Measurements from ENCODE around the gene GIN1.

The GIN1 gene

GRCh38 chr5:103109277-103109676 lies 10.7 kb downstream of the GIN1 start:
- H3K27ac ChIP-seq = no peak overlapping the region
- TF ChIP-seq CTCF (IDR thresholded peaks at IDR 0.05) = no peak
- TF ChIP-seq ZFX (IDR thresholded peaks at IDR 0.05; ENCODE audit: borderline replicate concordance) = no peak

- no peak for TF ChIP-seq CTCF (IDR thresholded peaks at IDR 0.05)
- TF ChIP-seq ZFX (IDR thresholded peaks at IDR 0.05; ENCODE audit: borderline replicate concordance) = no peak
- H3K27ac ChIP-seq = no peak overlapping the region
These were observed 11.9 kb downstream of the GIN1 start for GRCh38 chr5:103108086-103108485.

- no peak overlapping the region for H3K27ac ChIP-seq
- TF ChIP-seq ZFX (IDR thresholded peaks at IDR 0.05; ENCODE audit: borderline replicate concordance) (no peak), CTCF (IDR thresholded peaks at IDR 0.05) (no peak)
These were observed 17.7 kb downstream of the GIN1 start for GRCh38 chr5:103102234-103102633.

GRCh38 chr5:103101079-103101750 lies 18.7 kb downstream of the GIN1 start:
- TF ChIP-seq CTCF (IDR thresholded peaks at IDR 0.05) = no peak
- TF ChIP-seq ZFX (IDR thresholded peaks at IDR 0.05; ENCODE audit: borderline replicate concordance) = no peak
- no peak overlapping the region for H3K27ac ChIP-seq

GRCh38 chr5:103098993-103099392 lies 20.9 kb downstream of the GIN1 start:
- no peak overlapping the region for H3K27ac ChIP-seq
- TF ChIP-seq ZFX (IDR thresholded peaks at IDR 0.05; ENCODE audit: borderline replicate concordance) (no peak), CTCF (IDR thresholded peaks at IDR 0.05) (no peak)

GRCh38 chr5:103094737-103095136 lies 25.2 kb downstream of the GIN1 start:
- no peak for TF ChIP-seq ZFX (IDR thresholded peaks at IDR 0.05; ENCODE audit: borderline replicate concordance)
- no peak overlapping the region for H3K27ac ChIP-seq

GRCh38 chr5:103093727-103094126 lies 26.2 kb downstream of the GIN1 start:
- no peak overlapping the region for H3K27ac ChIP-seq
- TF ChIP-seq CTCF (IDR thresholded peaks at IDR 0.05) (no peak), ZFX (IDR thresholded peaks at IDR 0.05; ENCODE audit: borderline replicate concordance) (no peak)

- no peak for TF ChIP-seq ZFX (IDR thresholded peaks at IDR 0.05; ENCODE audit: borderline replicate concordance)
- H3K27ac ChIP-seq = no peak overlapping the region
These were observed 27.3 kb downstream of the GIN1 start for GRCh38 chr5:103092676-103093075.

All from 22Rv1 (cell line).